Dendritic cell treated with granulocyte-macrophage colony-stimulating factor and Interleukin-4, amounts not matched to agents 40 ng/mL and 50 ng/mL, for 4 days (primary cell): ENCODE results near the gene PTH2R.
A peak's percentile ranks its signal among the peaks of the same experiment; 100 is the strongest.

ENCODE experiments used
- H3K27ac Mint-ChIP-seq: one replicate; pipeline ENCODE4 v1.8.0; 2022; ENCODE audit warnings: mild to moderate bottlenecking, mixed read lengths
- H3K27me3 Mint-ChIP-seq: one replicate; pipeline ENCODE4 v1.8.0; 2022; ENCODE audit warnings: mild to moderate bottlenecking, mixed read lengths
- H3K36me3 Mint-ChIP-seq: one replicate; pipeline ENCODE4 v1.8.0; 2022; ENCODE audit warnings: low read depth, mixed read lengths
- H3K4me1 Mint-ChIP-seq: one replicate; pipeline ENCODE4 v1.8.0; 2022; ENCODE audit warnings: low read depth, mixed read lengths
- H3K4me3 Mint-ChIP-seq: one replicate; pipeline ENCODE4 v1.8.0; 2022; ENCODE audit warnings: mild to moderate bottlenecking, moderate library complexity, mixed read lengths
- H3K9me3 Mint-ChIP-seq: one replicate; pipeline ENCODE4 v1.8.0; 2022; ENCODE audit warnings: mixed read lengths
- intact Hi-C: fragments of 100-400 bp; cut with micrococcal nuclease; formaldehyde crosslinking; loops from one replicate; pipeline ENCODE4 v1.15.0; 2022

Gene PTH2R, protein sequence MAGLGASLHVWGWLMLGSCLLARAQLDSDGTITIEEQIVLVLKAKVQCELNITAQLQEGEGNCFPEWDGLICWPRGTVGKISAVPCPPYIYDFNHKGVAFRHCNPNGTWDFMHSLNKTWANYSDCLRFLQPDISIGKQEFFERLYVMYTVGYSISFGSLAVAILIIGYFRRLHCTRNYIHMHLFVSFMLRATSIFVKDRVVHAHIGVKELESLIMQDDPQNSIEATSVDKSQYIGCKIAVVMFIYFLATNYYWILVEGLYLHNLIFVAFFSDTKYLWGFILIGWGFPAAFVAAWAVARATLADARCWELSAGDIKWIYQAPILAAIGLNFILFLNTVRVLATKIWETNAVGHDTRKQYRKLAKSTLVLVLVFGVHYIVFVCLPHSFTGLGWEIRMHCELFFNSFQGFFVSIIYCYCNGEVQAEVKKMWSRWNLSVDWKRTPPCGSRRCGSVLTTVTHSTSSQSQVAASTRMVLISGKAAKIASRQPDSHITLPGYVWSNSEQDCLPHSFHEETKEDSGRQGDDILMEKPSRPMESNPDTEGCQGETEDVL

DNA sequence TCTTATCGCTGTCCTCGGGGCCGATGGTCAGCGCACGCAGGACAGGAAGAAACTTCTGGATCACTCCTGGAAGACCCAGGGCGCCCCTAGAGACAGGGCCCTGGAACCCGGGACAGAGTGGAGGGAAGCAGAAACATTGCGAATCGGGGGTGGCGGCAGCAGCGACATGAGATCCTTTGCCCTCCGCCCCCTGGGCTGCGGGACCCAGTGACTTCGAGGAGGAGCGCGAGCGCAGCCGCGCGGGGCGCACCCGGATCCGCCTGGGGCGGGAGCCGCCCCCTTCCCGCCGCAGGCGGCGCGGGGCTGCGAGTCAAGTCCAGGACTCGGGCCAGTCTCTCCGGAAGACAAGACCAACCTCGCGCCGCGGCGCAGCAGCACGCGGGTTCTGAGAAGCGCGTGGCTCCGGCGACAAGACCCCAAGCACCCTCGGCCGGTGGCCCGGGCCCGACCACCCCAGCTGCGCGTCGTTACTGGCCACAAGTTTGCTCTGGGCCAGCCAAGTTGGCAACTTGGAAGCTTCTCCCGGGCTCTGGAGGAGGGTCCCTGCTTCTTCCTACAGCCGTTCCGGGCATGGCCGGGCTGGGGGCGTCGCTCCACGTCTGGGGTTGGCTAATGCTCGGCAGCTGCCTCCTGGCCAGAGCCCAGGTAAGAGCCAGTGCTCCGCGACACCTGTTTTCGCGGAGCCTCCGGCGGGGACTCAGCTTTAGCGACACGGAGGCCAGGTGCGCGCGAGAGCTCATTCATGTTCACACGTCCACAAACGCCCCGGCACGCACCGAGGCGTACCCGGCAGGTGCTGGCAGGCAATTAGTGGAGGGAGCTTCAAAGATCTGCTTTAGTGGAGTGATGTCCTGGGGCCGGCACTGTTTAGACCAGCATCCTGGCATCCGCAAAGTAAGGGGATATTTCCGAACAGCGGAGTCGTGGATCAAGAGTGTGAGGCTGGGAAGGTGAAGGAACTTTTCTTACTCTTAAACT lies at the start of gene PTH2R:
Gene PTH2R, plus strand, starts transcription at position 319 of the 978 bp plus-strand sequence. Its CDS starts 252 bp downstream, at position 571.
- no peak within 1 kb of the TSS for H3K27ac Mint-ChIP-seq
- peaks cover 48% of the 10 kb centered on the region for H3K27me3 Mint-ChIP-seq
- intact Hi-C loops: no loop called here
- H3K36me3 Mint-ChIP-seq: no peaks in the 10 kb centered on the region
- H3K4me3 Mint-ChIP-seq: no peak within 1 kb of the TSS
- no peaks in the 10 kb centered on the region for H3K4me1 Mint-ChIP-seq
- no peaks in the 10 kb centered on the region for H3K9me3 Mint-ChIP-seq

DNA sequence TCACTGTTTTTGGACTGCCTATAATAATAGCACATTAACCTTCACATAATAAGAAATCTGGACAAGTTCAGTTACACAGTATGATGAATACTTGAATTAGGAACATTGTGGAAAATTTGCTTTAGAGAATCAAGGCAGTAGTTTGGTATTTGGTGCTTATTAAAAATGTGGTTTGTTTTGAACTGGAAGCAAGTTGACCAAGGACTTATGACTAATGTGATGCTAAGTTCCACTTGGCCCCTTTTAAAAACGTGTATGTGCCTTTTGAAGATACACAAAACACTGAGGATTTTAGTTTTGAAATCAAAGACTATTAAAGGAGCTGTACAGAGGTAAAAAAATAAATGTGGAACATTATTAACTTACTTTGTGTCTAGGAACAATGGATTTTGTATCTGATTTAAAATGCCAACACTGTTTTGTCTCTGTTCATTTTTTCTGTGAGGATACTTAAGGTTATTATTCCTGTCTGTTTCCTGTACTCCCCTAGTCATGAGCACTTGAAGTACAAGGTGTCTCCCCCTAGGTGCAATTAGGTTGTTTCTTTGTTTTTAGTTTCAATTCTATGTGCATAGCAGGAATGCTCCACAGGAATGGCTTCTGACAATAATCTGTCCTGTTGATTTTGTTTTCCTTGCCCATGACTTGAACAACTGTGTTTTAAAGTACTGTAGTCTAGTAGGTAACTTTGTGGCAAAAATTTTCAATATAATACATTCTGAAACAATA lies 49.6 kb upstream of the PTH2R start:
- Mint-ChIP-seq H3K27me3 (no peaks in the 10 kb centered on the region), H3K27ac (no peak overlapping the region), H3K36me3 (peaks cover 73% of the 10 kb centered on the region), H3K9me3 (peaks cover 8% of the 10 kb centered on the region), H3K4me3 (no peak overlapping the region), H3K4me1 (peaks cover 5% of the 10 kb centered on the region)
- intact Hi-C loops: no loop called here

DNA sequence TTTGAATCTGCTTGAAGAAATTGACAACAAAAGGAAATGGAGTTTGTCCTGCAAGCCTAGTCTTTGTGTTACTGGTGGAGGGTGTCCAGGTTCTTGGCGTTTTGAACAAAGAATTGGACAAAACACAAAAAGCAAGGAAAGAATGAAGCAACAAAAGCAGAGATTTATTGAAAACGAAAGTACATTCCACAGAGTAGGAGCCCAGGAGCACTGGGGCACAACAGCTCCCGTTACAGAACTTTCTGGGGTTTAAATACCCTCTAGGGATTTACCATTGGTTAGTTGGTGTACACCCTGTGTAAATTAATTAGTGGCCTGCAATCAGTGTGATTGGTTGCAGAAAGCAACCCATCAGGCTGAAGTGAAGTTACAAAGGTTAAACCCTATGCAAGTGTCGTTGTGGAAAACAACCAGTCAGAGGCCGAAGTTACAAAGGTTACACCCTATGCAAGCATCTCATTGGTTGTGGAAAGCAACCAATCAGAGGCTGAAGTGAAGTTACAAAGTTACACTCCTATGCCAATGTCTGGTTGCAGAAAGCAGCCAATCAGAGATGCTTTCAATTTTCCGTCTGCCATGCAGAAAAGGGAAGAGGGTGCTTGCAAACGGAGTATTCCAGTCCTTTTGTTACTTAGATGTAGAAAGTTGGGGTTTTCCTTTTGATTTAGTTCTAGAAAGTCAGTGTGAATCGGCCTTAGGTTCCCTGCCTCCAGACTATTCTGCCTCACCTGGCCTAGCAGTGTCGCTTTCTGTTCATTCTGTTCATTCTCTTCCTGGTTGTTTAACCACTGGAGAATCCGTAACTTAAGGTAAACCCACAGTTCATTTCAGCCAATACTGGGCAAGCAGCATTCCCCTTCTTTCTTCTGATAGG lies 47.6 kb upstream of the PTH2R start:
- Mint-ChIP-seq H3K36me3 (peaks cover 54% of the 10 kb centered on the region), H3K4me3 (peak overlapping the region; percentile 84)

DNA sequence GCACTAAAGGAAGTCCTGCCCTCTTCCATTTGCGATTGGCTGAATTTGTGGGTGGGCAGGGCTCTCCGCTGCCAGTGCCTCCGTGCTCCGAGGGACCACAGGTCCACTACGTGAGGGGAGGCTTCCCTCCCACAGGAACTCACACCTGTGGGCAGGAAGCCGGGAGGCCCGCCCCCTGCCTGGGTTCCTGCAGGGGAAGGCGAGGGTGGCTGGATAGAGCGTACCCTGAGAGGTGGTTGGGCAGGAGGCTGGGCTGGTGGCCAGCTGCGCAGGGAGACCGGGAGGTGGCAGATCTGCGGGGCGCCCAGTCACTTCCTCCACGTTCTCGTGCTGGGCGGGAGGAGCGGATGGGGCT lies 47.0 kb upstream of the PTH2R start:
- peak overlapping the region; percentile 83 for H3K27ac Mint-ChIP-seq
- H3K27me3 Mint-ChIP-seq: no peaks in the 10 kb centered on the region
- peaks cover 47% of the 10 kb centered on the region for H3K36me3 Mint-ChIP-seq
- intact Hi-C loops: no loop called here
- H3K4me1 Mint-ChIP-seq: peaks cover 5% of the 10 kb centered on the region
- peaks cover 14% of the 10 kb centered on the region for H3K9me3 Mint-ChIP-seq
- H3K4me3 Mint-ChIP-seq: peak overlapping the region; percentile 84

More for the DNA sequence above, 47.6 kb upstream of the PTH2R start:
- Mint-ChIP-seq H3K27ac (peak overlapping the region; percentile 83), H3K4me1 (peaks cover 5% of the 10 kb centered on the region), H3K27me3 (no peaks in the 10 kb centered on the region), H3K9me3 (peaks cover 8% of the 10 kb centered on the region)
- intact Hi-C loops: no loop called here

DNA sequence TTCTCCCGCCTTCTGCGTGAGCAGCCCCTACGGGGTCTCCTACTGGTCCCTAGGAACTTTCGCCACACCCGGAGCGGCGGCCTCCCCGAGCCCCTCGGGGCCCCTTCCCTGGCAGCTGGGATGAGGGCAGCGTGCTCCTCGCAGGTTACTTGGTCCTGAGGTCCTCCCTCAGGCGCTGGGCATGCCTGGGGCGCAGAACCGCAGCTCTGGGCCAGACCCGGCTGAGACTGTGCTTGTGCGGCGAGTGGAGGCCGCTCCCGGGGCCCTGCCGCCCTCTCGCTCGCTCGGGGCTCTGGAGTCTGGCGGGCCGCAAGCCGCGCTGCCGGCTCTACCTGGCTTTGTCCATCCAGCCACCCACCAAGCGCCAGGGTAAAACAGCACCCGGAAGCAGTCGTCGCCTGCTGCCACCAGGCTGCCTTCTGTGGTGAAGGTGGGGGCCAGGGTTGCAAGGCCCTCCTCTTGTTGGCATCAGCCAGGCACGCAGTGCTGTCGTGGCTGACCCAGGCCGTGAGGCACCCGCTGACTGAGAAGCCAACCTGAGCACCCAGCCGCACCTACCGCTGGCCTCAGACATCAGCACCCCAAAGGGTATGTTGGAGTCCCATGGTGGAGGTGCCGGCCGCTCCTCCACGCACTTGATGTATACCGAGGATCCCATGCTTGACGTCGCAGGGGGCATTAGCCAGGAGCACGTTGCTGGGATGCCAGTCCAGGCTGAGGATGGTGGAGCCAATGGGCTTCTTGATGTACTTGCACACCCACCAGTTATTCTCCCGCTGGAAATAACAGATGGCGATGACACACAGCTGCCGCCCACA lies 46.1 kb upstream of the PTH2R start:
- Mint-ChIP-seq H3K9me3 (peaks cover 22% of the 10 kb centered on the region), H3K4me3 (no peak overlapping the region), H3K4me1 (peaks cover 5% of the 10 kb centered on the region), H3K27me3 (no peaks in the 10 kb centered on the region), H3K36me3 (peaks cover 39% of the 10 kb centered on the region), H3K27ac (no peak overlapping the region)
- intact Hi-C loops: no loop called here

DNA sequence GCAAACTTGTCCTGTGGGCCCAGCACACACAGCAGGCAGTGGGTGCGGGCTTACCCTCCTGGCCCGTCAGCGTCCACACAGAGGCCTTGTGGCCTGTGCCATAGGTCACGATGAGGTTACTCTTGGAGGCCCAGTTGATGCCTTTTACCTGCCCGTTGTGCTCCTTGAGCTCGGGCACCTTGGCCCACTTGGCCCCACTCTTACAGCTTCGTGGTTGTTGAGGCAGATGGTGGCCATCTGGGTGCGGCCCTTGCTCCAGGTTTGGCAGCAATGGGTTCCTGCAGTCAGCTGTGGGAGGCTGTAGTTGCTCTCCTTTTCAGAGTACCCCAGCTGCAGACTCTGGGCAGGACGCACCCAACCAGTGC lies 45.5 kb upstream of the PTH2R start:
- H3K36me3 Mint-ChIP-seq: peaks cover 34% of the 10 kb centered on the region
- no peak overlapping the region for H3K4me3 Mint-ChIP-seq
- H3K9me3 Mint-ChIP-seq: peaks cover 24% of the 10 kb centered on the region
- H3K27me3 Mint-ChIP-seq: no peaks in the 10 kb centered on the region
- intact Hi-C loops: no loop called here
- H3K4me1 Mint-ChIP-seq: peaks cover 5% of the 10 kb centered on the region
- no peak overlapping the region for H3K27ac Mint-ChIP-seq

DNA sequence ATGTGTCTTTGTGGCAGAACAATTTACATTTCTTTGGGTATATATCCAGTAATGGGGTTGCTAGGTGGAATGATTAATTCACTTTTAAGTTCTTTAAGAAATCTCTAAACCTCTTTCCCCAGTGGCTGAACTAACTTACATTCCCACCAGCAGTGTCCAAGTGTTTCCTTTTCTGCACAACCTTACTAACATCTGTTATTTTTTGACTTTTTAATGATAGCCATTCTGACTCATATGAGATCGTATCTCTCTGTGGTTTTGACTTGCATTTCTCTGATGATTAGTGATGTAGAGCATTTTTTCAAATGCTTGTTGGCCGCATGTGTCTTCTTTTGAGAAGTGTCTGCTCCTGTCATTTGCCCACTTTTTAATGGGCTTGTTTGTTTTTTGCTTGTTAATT lies 43.1 kb upstream of the PTH2R start:
- Mint-ChIP-seq H3K36me3 (peaks cover 18% of the 10 kb centered on the region), H3K4me1 (peaks cover 14% of the 10 kb centered on the region), H3K9me3 (peaks cover 24% of the 10 kb centered on the region), H3K4me3 (no peak overlapping the region), H3K27ac (no peak overlapping the region), H3K27me3 (no peaks in the 10 kb centered on the region)
- intact Hi-C loops: no loop called here

DNA sequence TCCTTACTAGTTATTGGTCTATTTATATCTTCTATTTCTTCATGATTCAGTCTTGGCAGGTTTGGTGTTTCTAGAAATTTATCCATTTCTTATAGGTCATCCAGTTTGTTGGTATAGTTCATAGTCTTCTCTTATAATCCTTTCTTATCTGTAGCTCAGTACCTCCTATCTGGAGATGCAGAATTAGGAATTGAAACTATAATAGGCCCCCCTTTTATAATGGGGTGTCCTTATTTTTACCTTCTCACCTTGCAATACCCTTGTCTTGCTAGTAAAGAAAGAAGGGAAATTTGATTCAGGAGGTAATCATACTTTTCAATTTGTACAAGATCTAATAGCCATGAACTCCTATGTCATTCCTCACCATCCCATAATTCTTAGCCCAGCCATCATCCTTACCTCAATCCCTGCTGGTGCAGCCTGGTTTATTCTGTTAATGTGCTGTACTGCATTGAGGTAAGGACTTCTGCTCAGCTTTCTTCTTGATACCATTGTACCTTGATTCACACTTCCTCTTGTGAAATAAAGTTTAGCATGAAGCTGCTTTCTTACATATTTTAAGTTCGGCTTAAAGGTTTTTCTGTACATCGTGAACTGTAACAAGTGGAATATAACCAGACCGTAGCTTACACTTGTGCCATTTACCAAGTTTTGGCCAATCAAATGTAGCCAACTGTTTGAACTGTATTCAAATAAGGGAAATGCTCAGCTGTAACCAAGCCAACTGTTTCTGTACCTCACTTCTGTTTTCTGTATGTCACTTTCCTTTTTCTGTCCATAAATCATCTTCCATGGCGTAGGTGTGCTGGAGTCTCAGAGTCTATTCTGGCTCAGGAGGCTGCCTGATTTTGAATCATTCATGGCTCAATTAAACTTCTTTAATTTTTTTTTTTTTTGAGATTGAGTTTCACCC lies 40.1 kb upstream of the PTH2R start:
- peak overlapping the region; percentile 41 for H3K27ac Mint-ChIP-seq
- no peak overlapping the region for H3K4me3 Mint-ChIP-seq
- H3K36me3 Mint-ChIP-seq: no peaks in the 10 kb centered on the region

DNA sequence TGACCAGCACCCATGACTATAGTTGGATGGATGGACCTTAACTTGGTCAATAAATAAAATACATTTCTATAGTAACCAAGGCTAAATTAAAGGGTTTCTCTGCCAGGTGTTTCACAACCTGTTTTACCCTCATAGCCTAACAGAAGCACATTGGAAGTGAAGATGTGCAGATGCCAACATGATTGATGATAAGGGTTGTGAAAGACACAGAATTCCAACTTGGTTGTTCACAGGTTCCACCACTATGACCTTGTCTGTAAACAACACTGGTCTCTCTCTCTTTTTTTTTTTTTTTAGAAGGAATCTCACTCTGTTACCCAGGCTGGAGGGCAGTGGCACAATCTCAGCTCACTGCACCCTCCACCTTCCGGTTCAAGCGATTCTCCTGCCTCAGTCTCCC lies 37.5 kb upstream of the PTH2R start:
- Mint-ChIP-seq H3K27me3 (no peaks in the 10 kb centered on the region), H3K4me3 (no peak overlapping the region), H3K4me1 (peaks cover 9% of the 10 kb centered on the region), H3K36me3 (no peaks in the 10 kb centered on the region), H3K9me3 (peaks cover 15% of the 10 kb centered on the region), H3K27ac (no peak overlapping the region)
- intact Hi-C loops: no loop called here

More for the DNA sequence above, 40.1 kb upstream of the PTH2R start:
- peaks cover 9% of the 10 kb centered on the region for H3K4me1 Mint-ChIP-seq
- intact Hi-C loops: no loop called here
- peaks cover 16% of the 10 kb centered on the region for H3K9me3 Mint-ChIP-seq
- no peaks in the 10 kb centered on the region for H3K27me3 Mint-ChIP-seq

DNA sequence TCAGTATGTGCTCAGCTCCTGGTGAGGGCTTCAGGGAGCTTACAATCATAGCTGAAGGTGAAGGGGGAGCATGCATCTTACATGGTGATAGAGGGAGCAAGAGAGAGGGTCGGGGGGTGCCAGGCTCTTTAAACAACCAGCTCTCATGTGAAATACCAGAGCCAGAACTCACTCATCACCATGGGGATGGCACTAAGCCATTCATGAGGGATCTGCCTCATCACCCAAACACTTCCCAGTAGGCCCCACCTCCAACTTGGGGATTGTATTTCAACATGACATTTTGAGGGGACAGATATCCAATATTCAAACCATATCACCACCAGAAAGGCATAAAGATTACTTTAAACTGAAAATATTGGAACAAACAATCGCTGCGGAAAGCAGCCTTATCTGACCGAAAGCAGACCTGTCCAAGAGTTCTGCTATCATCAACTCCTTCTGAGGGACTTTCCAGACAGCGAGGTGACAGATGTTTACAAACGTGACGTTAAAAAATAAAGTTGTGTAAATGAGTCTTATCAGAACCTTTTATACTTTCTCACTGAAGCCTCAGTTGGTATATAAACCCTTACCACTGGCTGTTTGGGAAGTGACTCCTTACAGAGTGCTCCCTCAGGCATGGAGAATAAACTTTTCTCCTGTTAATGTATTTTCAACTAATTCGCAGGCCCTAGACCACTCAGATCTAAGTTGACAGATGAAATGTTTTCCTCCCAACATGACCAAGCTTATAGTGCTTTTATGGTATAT lies 35.5 kb upstream of the PTH2R start:
- intact Hi-C loops: loop anchor here (5.0 kb wide), 1 partner anchor 836 kb away; no protein-coding TSS in a partner anchor
- H3K36me3 Mint-ChIP-seq: no peaks in the 10 kb centered on the region
- H3K4me3 Mint-ChIP-seq: no peak overlapping the region
- no peak overlapping the region for H3K27ac Mint-ChIP-seq
- no peaks in the 10 kb centered on the region for H3K9me3 Mint-ChIP-seq
- H3K27me3 Mint-ChIP-seq: no peaks in the 10 kb centered on the region
- H3K4me1 Mint-ChIP-seq: peaks cover 9% of the 10 kb centered on the region

DNA sequence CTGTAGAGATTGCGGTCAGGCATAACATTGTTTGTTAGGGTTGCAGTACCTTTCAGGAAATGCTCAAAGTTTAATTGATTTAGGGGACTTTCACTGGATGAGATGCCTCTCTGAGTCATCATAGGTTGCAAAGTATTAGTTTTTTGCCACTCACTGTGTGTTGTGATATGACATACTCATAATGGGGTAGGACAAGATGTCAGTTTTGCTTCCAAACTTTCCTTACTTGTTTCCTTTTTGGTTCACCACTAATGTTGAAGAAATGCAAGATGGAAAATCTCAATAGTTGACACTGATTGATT lies 35.0 kb upstream of the PTH2R start:
- intact Hi-C loops: loop anchor here (5.0 kb wide), 1 partner anchor 836 kb away; no protein-coding TSS in a partner anchor
- Mint-ChIP-seq H3K27ac (no peak overlapping the region), H3K9me3 (no peaks in the 10 kb centered on the region), H3K36me3 (no peaks in the 10 kb centered on the region), H3K4me1 (peaks cover 3% of the 10 kb centered on the region), H3K4me3 (no peak overlapping the region), H3K27me3 (no peaks in the 10 kb centered on the region)
